Prostate gland (tissue), 2 donors: ENCODE measurements around the gene NTRK2.

Experiments used
- CTCF ChIP-seq, 4 experiments: fragments of 200-600 bp in 2 of 4; fragments of 450-650 bp in 2 of 4; sonication (generic) in 2 of 4; IDR thresholded peaks; 1 replicate in 3 of 4; 2 replicates in 1 of 4; pipeline ENCODE4 v1.5.1; 2016 to 2019; ENCODE audit warnings: antibody characterized with exemption in 4 of 4, mild to moderate bottlenecking in 2 of 4, moderate library complexity in 2 of 4
- POLR2A ChIP-seq: fragments of 450-650 bp; IDR thresholded peaks from one replicate; pipeline ENCODE4 v1.6.1; 2016; ENCODE audit warnings: antibody characterized with exemption, mild to moderate bottlenecking

GRCh38 chr9:84943482-84944050, 274.0 kb downstream of the NTRK2 start:
- TF ChIP-seq CTCF (IDR thresholded peaks at IDR 0.05), result no peak
- no peak for TF ChIP-seq POLR2A
